CD4-positive, alpha-beta T cell treated with Interleukin-4 for 4 hours (primary cell): ENCODE measurements around the gene FREM2.

Experiments
- DNase-seq: peaks from one replicate; pipeline ENCODE4 v3.0.0-alpha.2; 2020

FREM2 gene

GRCh38 chr13:38688674-38689073, 1.8 kb downstream of the FREM2 start:
- DNase-seq = no peak

DNA sequence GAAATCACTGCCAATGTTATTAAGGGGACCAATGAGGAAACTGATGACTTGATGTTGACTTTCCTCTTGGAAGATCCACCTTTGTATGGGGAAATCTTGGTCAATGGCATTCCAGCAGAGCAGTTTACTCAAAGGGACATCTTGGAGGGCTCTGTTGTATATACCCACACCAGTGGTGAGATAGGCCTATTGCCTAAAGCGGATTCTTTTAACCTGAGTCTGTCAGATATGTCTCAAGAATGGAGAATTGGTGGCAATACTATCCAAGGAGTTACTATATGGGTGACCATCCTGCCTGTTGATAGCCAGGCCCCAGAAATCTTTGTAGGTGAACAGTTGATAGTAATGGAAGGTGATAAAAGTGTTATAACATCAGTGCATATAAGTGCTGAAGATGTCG, 3.4 kb downstream of the FREM2 start:
- DNase-seq = no peak

GRCh38 chr13:38693168-38693567, 6.3 kb downstream of the FREM2 start:
- no peak for DNase-seq

DNA sequence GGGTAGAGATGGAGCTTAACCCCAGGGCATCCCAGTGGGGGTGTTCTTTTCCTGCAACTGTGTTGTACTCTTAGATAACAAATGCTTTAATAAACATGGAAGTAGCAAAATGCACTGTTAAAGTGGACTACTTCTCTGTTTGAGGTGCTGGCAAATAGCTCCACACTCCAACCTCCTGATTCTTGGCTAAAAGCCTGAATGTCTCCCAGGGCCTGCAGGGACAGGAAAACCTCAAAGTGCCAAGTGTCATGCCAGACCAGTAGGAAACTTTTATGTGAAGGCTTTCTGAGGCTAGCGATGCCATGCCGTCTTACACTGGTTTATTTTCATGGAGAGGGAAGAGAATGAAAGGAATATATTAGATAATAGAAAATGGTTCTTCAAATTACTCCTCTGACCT, 6.8 kb downstream of the FREM2 start:
- no peak for DNase-seq

- DNase-seq = no peak
These were observed 10.3 kb downstream of the FREM2 start for GRCh38 chr13:38697197-38697596.

DNA sequence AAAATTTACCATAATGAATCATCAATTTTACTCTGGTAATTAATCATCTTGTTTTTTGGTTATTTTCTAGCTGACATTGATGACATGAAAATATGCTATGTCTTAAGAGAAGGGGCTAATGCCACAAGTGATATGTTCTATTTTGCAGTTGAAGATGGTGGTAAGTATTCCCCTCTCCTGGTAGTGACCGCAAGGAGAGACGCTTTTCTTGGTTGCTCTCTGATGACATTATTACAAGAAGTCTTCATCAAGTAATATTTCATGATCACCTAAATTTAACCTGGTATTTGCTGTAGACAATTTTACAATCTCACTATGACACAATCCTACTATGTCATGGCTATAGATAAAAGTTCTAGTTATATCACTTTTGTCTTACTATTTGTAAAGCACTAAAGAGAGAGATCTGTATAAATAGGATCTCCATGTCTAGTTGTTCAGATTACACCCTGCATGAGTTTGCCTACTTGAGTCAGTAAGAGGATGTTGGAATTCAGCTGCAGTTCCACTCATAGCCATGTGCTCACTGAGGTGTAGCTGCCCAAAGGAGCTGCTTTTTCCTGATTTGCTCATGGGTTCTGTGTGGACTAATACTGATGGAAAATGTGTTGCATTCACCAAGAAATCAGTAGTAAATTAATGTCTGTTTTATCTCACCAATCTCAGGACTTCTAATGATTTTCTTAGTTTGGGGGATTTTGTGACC, 10.9 kb downstream of the FREM2 start:
- DNase-seq = no peak

GRCh38 chr13:38700051-38700450, 13.2 kb downstream of the FREM2 start:
- no peak for DNase-seq

- DNase-seq = no peak
These were observed 15.8 kb downstream of the FREM2 start for GRCh38 chr13:38702669-38703068.

- no peak for DNase-seq
These were observed 16.4 kb downstream of the FREM2 start for GRCh38 chr13:38703255-38703654.

DNA sequence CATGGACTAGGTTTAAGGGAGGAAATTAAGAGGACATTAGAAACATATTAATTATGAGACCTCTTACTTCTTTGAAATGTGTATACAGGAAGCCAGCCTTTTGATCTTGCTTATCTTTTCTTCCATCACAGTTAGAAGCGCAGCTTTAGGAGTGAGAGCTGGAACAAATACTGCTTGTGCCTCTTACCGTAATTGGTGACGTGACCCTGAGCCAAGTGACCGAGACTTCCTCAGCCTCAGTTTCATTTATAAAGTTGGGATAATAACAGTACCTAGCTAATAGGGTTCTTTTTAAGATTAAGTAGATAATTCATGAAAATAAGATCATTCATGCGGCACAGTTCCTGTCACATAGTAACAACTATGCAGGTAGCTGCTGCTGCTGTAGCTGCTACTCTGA, 18.5 kb downstream of the FREM2 start:
- no peak for DNase-seq

DNA sequence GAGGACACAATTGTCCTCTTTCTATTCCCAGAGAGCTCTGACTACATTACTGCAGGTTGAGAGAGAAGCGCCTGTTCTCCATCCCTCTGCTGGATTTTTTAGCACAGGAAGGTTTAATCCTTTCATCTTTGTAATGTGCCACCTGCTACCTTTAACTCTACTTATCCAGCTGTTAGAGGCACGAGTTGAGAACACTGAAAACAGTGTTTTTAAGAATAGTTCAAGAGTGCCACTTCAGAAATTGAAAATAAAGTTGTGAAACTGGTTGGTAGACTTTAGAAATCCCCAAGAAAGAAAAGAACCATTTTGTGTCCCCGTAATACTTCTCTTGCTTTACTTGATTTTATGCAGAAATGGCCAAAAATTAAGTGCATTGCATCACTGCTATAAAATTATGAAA, 20.6 kb downstream of the FREM2 start:
- DNase-seq = no peak

GRCh38 chr13:38713046-38713445, 26.2 kb downstream of the FREM2 start:
- DNase-seq = no peak

DNA sequence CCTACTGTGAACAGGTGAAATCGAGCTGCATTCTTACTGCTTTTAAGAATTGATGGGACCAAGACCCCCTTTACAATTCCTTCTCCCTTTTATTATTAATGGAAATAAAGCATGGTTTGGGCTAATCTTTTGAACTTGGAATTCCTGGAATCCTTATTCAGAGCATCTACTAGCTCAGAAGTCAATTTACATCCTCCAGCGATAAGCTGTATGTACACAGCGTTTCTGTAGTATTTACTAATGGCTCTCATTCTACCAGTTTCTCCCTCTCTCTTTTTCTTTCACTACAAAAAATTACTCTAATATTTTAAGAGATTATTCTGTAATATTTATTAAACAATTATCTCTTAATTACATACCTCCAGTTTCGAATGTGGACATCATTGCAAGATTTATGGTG, 31.5 kb downstream of the FREM2 start:
- no peak for DNase-seq

GRCh38 chr13:38730332-38730731, 43.5 kb downstream of the FREM2 start:
- no peak for DNase-seq

GRCh38 chr13:38733146-38733545, 46.3 kb downstream of the FREM2 start:
- DNase-seq = no peak

DNA sequence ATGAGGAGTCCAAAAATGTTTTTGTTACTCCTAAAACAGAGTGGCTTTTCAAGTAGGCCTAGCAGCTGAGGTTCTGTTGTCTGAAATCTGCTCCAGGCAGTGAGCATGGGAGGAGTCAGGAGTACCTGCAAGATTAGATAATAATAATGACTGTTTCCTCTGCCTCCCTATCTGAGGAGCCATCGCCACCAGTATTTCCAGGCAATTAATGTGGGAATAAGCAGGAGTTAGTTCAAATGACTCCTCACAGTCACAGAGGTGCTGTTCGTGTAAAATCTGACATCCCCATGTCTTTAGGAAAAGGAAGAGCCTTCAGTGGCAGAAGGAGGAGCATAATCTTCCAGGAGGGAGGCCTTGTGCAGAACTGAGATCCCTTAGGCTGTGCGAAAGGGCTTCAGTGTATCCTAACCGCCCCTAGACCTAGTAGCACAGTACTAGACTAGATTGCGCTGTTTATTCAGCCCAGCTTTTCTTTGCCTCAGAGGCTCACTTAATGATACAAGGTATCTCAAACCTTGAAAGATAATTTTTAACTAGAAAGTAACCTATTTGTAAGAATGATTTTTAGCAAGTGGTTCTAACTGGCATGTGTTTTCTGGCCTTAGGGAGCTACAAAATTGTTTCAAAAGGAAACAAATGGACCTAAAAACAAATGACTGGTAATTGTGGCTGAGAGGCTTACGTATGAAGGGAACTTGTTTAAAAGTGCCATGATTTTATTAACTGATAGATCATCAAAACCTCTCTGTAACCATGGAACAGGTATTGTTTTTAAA, 49.0 kb downstream of the FREM2 start:
- no peak for DNase-seq

DNA sequence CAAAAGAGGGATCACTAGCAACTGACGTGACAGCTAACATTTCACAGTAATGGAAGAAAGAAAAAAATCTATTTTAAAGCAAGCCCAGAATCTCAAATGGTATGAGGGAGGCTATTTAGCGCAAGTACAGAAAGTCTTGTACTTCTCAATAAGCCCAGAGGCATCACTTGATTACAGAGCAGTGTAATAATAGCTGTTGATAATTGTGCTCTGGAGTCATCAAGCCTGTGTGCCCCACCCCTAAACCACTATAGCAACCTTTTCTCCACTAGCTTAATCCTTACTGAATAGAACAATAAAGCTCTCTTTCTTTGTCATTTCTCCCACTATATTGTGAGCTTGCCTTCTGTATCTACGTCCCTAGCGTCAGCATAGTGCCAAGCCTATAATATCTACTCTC, 56.6 kb downstream of the FREM2 start:
- no peak for DNase-seq

DNA sequence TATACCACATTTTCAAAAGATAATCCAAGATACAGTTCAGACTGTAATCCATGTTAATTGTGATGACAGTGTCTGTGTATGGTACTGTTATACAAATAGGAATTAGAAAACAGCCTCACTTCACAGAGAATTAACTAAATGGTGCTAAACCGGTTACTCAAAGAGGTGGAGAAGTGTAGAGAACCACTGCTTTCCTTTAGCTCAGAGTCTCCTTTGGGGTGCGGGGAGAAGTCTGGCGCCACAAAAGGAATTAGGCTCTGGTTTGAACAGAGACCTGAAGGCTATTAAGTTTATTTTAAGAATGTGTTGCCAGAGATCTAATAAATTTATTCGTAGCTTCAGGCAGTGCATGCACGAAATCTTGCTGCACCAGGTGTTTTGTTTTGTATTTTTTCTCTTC, 65.8 kb downstream of the FREM2 start:
- DNase-seq = no peak

GRCh38 chr13:38753878-38754277, 67.0 kb downstream of the FREM2 start:
- DNase-seq = no peak

GRCh38 chr13:38755793-38756192, 68.9 kb downstream of the FREM2 start:
- no peak for DNase-seq

- no peak for DNase-seq
These were observed 71.4 kb downstream of the FREM2 start for GRCh38 chr13:38758277-38758676.

GRCh38 chr13:38759390-38759789, 72.5 kb downstream of the FREM2 start:
- DNase-seq = no peak

- DNase-seq = no peak
These were observed 76.8 kb downstream of the FREM2 start for GRCh38 chr13:38763446-38764381.

DNA sequence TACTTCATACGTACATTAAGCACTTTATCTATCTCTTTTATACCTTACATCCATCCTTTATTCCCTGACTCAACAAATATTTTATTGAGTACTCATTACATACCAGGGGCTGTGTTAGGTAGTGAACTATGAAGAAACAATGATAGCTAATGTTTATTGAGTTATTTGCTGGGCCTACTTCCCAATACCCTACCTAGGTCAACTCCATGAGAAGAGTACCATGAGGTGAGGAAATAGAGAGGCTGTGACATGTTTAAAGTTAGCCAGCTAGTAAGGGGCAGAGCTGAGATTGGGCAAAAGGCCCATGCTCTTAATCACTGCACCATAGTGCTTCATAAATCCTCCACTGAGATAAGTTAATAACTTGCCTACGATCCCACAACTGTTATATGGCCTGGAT, 79.9 kb downstream of the FREM2 start:
- no peak for DNase-seq
